Skeletal muscle tissue (tissue), 4 donors: ENCODE measurements around the gene LCA5L. TPM values are rescaled to one million over a fixed set of nuclear protein-coding genes. Genes with fewer than 3 reads are reported as not detected.
A peak's percentile ranks its signal among the peaks of the same experiment; 100 is the strongest.
"Not testable (repeated sequence)": the region's sequence is repeated elsewhere in the genome, so short reads cannot be mapped to it uniquely, and the experiment has no call there.

Experiments
- H3K27ac ChIP-seq: one replicate; pipeline ENCODE4 v1.7.0; 2013; ENCODE audit warnings: mild to moderate bottlenecking, low read depth, low read length, inconsistent platforms
- H3K27me3 ChIP-seq, 3 donors: one replicate each; pipeline ENCODE4 v1.7.0; 2013; ENCODE audit warnings: low read length in 3 of 3; ENCODE audit not compliant: control insufficient read depth in 3 of 3, insufficient read depth in 3 of 3
- H3K36me3 ChIP-seq, 3 donors: one replicate each; pipeline ENCODE4 v1.7.0; 2013; ENCODE audit warnings: low read length in 3 of 3; ENCODE audit not compliant: control insufficient read depth in 3 of 3, insufficient read depth in 3 of 3
- H3K4me1 ChIP-seq, 3 donors: one replicate each; pipeline ENCODE4 v1.7.0; 2013; ENCODE audit warnings: low read length in 3 of 3, mild to moderate bottlenecking in 3 of 3; ENCODE audit not compliant: control insufficient read depth in 3 of 3, insufficient read depth in 3 of 3
- H3K4me3 ChIP-seq, 3 donors: one replicate each; pipeline ENCODE4 v1.7.0; 2013; ENCODE audit warnings: low read length in 3 of 3
- H3K9ac ChIP-seq, 3 donors: one replicate each; pipeline ENCODE4 v1.7.0; 2013; ENCODE audit warnings: low read length in 3 of 3, mild to moderate bottlenecking in 3 of 3, moderate library complexity in 2 of 3, low read depth in 1 of 3
- H3K9me3 ChIP-seq, 3 donors: one replicate each; pipeline ENCODE4 v1.7.0; 2013; ENCODE audit warnings: low read length in 3 of 3; ENCODE audit not compliant: control insufficient read depth in 3 of 3
- total RNA-seq: library from RNA; depleted of rRNA; stranded (reverse); fragments of >200 nt; gene quantifications from one replicate; pipeline ENCODE4 v1.2.3, GENCODE V29; 2014
- donor health status: Osteomylitis.

Gene LCA5L
- total RNA-seq, 1 donor from 2014 or later = 0.52 TPM

GRCh38 chr21:39388811-39389155, 56.8 kb downstream of the LCA5L start:
- Histone ChIP-seq H3K4me3 (peak overlapping the region; percentile 70 to 81 (median 76)), H3K9ac (peak overlapping the region; percentile 14 to 79 (median 20)), H3K27ac (peak overlapping the region; percentile 23), H3K36me3 (peaks cover 22 to 27% (median 26%) of the 10 kb centered on the region in 3 donors), H3K9me3 (no peaks in the 10 kb centered on the region), H3K4me1 (peaks cover 17 to 27% (median 17%) of the 10 kb centered on the region in 3 donors), H3K27me3 (no peaks in the 10 kb centered on the region)

GRCh38 chr21:39388038-39388810, 57.4 kb downstream of the LCA5L start:
- Histone ChIP-seq H3K36me3 (peaks cover 17 to 27% (median 24%) of the 10 kb centered on the region in 3 donors), H3K9ac (peak overlapping the region; percentile 60 to 79 (median 71)), H3K9me3 (no peaks in the 10 kb centered on the region), H3K27me3 (no peaks in the 10 kb centered on the region), H3K27ac (peak overlapping the region; percentile 23), H3K4me3 (peak overlapping the region; percentile 70 to 81 (median 76)), H3K4me1 (peaks cover 17 to 27% (median 17%) of the 10 kb centered on the region in 3 donors)

GRCh38 chr21:39387461-39388037, 58.0 kb downstream of the LCA5L start:
- Histone ChIP-seq H3K27ac (peak overlapping the region; percentile 43), H3K27me3 (no peaks in the 10 kb centered on the region), H3K4me1 (peaks cover 17 to 27% (median 17%) of the 10 kb centered on the region in 3 donors), H3K9me3 (no peaks in the 10 kb centered on the region), H3K4me3 (peak overlapping the region; percentile 70 to 81 (median 76)), H3K36me3 (peaks cover 10 to 21% (median 17%) of the 10 kb centered on the region in 3 donors), H3K9ac (peak overlapping the region; percentile 60 to 79 (median 71))

GRCh38 chr21:39386899-39387298, 58.7 kb downstream of the LCA5L start:
- Histone ChIP-seq H3K4me1 (peaks cover 17 to 27% (median 17%) of the 10 kb centered on the region in 3 donors), H3K4me3 (peak overlapping the region in 1 of 3 donors; percentile 71), H3K27me3 (no peaks in the 10 kb centered on the region), H3K9ac (peak overlapping the region in 2 of 3 donors; percentile 6 to 79), H3K27ac (peak overlapping the region; percentile 43), H3K9me3 (no peaks in the 10 kb centered on the region), H3K36me3 (peaks cover 3 to 14% (median 10%) of the 10 kb centered on the region in 3 donors)

- peak overlapping the region; percentile 62 to 73 (median 73) for H3K4me3 ChIP-seq
These were observed 59.4 kb downstream of the LCA5L start for GRCh38 chr21:39386194-39386593.

GRCh38 chr21:39385299-39386145, 60.1 kb downstream of the LCA5L start:
- Histone ChIP-seq H3K4me3 (peak overlapping the region; percentile 62 to 73 (median 73)), H3K9me3 (no peaks in the 10 kb centered on the region), H3K27me3 (no peaks in the 10 kb centered on the region), H3K4me1 (peaks cover 23 to 37% (median 25%) of the 10 kb centered on the region in 3 donors), H3K9ac (peak overlapping the region; percentile 77 to 89 (median 80)), H3K27ac (peak overlapping the region; percentile 75), H3K36me3 (peaks cover 0 to 7% (median 1%) of the 10 kb centered on the region in 3 donors)

More at GRCh38 chr21:39386194-39386593, 59.4 kb downstream of the LCA5L start:
- peaks cover 19 to 31% (median 20%) of the 10 kb centered on the region in 3 donors for H3K4me1 ChIP-seq
- H3K9ac ChIP-seq = peak overlapping the region; percentile 61 to 89 (median 65)
- H3K36me3 ChIP-seq = peaks cover 0 to 11% (median 6%) of the 10 kb centered on the region in 3 donors
- peak overlapping the region; percentile 75 for H3K27ac ChIP-seq
- H3K27me3 ChIP-seq = no peaks in the 10 kb centered on the region
- H3K9me3 ChIP-seq = no peaks in the 10 kb centered on the region

GRCh38 chr21:39384674-39385298, 60.8 kb downstream of the LCA5L start:
- H3K4me3 ChIP-seq = peak overlapping the region; percentile 62 to 73 (median 73)
- no peaks in the 10 kb centered on the region for H3K9me3 ChIP-seq
- peak overlapping the region; percentile 77 to 89 (median 80) for H3K9ac ChIP-seq
- H3K27me3 ChIP-seq = no peaks in the 10 kb centered on the region
- peaks cover 0 to 3% (median 0%) of the 10 kb centered on the region in 3 donors for H3K36me3 ChIP-seq
- peaks cover 23 to 37% (median 25%) of the 10 kb centered on the region in 3 donors for H3K4me1 ChIP-seq
- peak overlapping the region; percentile 74 for H3K27ac ChIP-seq

GRCh38 chr21:39382096-39382495, 63.5 kb downstream of the LCA5L start:
- H3K9ac ChIP-seq, H3K4me3 ChIP-seq, H3K36me3 ChIP-seq, H3K27me3 ChIP-seq, H3K9me3 ChIP-seq, H3K27ac ChIP-seq: not testable (repeated sequence)
- H3K4me1 ChIP-seq = peaks cover 16 to 28% (median 19%) of the 10 kb centered on the region in 3 donors

GRCh38 chr21:39381009-39381408, 64.6 kb downstream of the LCA5L start:
- H3K4me1 ChIP-seq = peaks cover 8 to 24% (median 13%) of the 10 kb centered on the region in 3 donors
- H3K9me3 ChIP-seq = no peaks in the 10 kb centered on the region
- H3K27me3 ChIP-seq = no peaks in the 10 kb centered on the region
- H3K36me3 ChIP-seq = peaks cover 0 to 3% (median 0%) of the 10 kb centered on the region in 3 donors
- peak overlapping the region; percentile 94 for H3K27ac ChIP-seq
- H3K9ac ChIP-seq = peak overlapping the region; percentile 94 to 97 (median 95)
- peak overlapping the region; percentile 92 to 97 (median 94) for H3K4me3 ChIP-seq
